Mesendoderm (in vitro differentiated cells): Measurements from ENCODE around the gene HES4.

Experiments
- DNase-seq: peaks from one replicate; pipeline ENCODE4 v3.0.0; 2013
- H2AK5ac ChIP-seq: 2 replicates; pipeline ENCODE4 v1.6.1; 2013; ENCODE audit warnings: low read length, inconsistent platforms
- H2BK120ac ChIP-seq: 2 replicates; pipeline ENCODE4 v1.6.1; 2013; ENCODE audit warnings: low read depth, mild to moderate bottlenecking, low read length, moderate library complexity, mixed read lengths
- H2BK15ac ChIP-seq: replicated peaks from 2 replicates; pipeline ENCODE4 v1.6.1; 2013; ENCODE audit warnings: low read depth, mild to moderate bottlenecking, moderate library complexity
- H2BK5ac ChIP-seq: 2 replicates; pipeline ENCODE4 v1.6.1; 2013; ENCODE audit warnings: low read length, inconsistent platforms
- H3K18ac ChIP-seq: 2 replicates; pipeline ENCODE4 v1.6.1; 2013; ENCODE audit warnings: mild to moderate bottlenecking, low read length, mixed read lengths
- H3K23ac ChIP-seq: one replicate; pipeline ENCODE4 v1.6.1; 2013; ENCODE audit warnings: low read length
- H3K27ac ChIP-seq: 2 replicates; pipeline ENCODE4 v1.5.1; 2013; ENCODE audit warnings: low read depth, mild to moderate bottlenecking, inconsistent platforms, low read length, moderate library complexity
- H3K27me3 ChIP-seq: 2 replicates; pipeline ENCODE4 v1.6.1; 2013; ENCODE audit warnings: low read length, control low read depth, mild to moderate bottlenecking, inconsistent platforms; ENCODE audit not compliant: insufficient read depth, poor library complexity
- H3K36me3 ChIP-seq: 2 replicates; pipeline ENCODE4 v1.6.1; 2013; ENCODE audit warnings: low read length, inconsistent platforms; ENCODE audit not compliant: control insufficient read depth, insufficient read depth
- H3K4ac ChIP-seq: one replicate; pipeline ENCODE4 v1.6.1; 2013; ENCODE audit warnings: low read depth, mild to moderate bottlenecking, low read length, moderate library complexity
- H3K4me1 ChIP-seq: 2 replicates; pipeline ENCODE4 v1.6.1; 2013; ENCODE audit warnings: low read depth, low read length, inconsistent platforms; ENCODE audit not compliant: control insufficient read depth
- H3K4me2 ChIP-seq: 2 replicates; pipeline ENCODE4 v1.6.1; 2013; ENCODE audit warnings: low read length
- H3K4me3 ChIP-seq: 2 replicates; pipeline ENCODE4 v1.5.1; 2013; ENCODE audit warnings: mild to moderate bottlenecking, low read length
- H3K56ac ChIP-seq: one replicate; pipeline ENCODE4 v1.6.1; 2013; ENCODE audit warnings: low read length
- H3K79me1 ChIP-seq: 2 replicates; pipeline ENCODE4 v1.6.1; 2013; ENCODE audit warnings: low read length, inconsistent platforms
- H3K79me2 ChIP-seq: 2 replicates; pipeline ENCODE4 v1.6.1; 2013; ENCODE audit warnings: mild to moderate bottlenecking, low read length; ENCODE audit not compliant: control insufficient read depth, insufficient read depth
- H3K9ac ChIP-seq: 2 replicates; pipeline ENCODE4 v1.6.1; 2013; ENCODE audit warnings: low read length, inconsistent platforms
- H4K5ac ChIP-seq: one replicate; pipeline ENCODE4 v1.6.1; 2013; ENCODE audit warnings: low read length
- H4K8ac ChIP-seq: one replicate; pipeline ENCODE4 v1.6.1; 2013; ENCODE audit warnings: low read depth, mild to moderate bottlenecking, control low read depth, low read length, moderate library complexity
- WGBS: extraction: QIAGEN DNeasy Blood & Tissue Kit; methylation state at CpG from one replicate; pipeline ENCODE4 v1.1.7; 2013; ENCODE audit warnings: low lambda C conversion rate, missing lambda C conversion rate; ENCODE audit not compliant: insufficient coverage; ENCODE audit errors: extremely low coverage; 5-methylcytosine and 5-hydroxymethylcytosine counted together

Gene HES4

GRCh38 chr1:974687-975328 lies 25.1 kb downstream of the HES4 start:
- WGBS = no CpG with 5 or more reads among the region's 17 CpGs
- Histone ChIP-seq H4K5ac (no peak overlapping the region), H3K27ac (no peak overlapping the region), H3K4me3 (no peak overlapping the region), H3K79me2 (no peaks in the 10 kb centered on the region), H2BK15ac (no peak overlapping the region), H2AK5ac (no peak overlapping the region), H3K9ac (no peak overlapping the region), H3K4ac (no peak overlapping the region), H3K23ac (no peak overlapping the region), H3K27me3 (no peaks in the 10 kb centered on the region), H2BK120ac (no peak overlapping the region), H3K56ac (no peak overlapping the region), H3K4me2 (no peak overlapping the region), H3K4me1 (no peaks in the 10 kb centered on the region), H3K36me3 (no peaks in the 10 kb centered on the region), H3K79me1 (no peaks in the 10 kb centered on the region), H3K18ac (no peak overlapping the region), H4K8ac (no peak overlapping the region), H2BK5ac (no peak overlapping the region)
- DNase-seq = no peak

GRCh38 chr1:974293-974640 lies 25.6 kb downstream of the HES4 start:
- H2BK5ac ChIP-seq = no peak overlapping the region
- H3K27me3 ChIP-seq = no peaks in the 10 kb centered on the region
- no peak overlapping the region for H2AK5ac ChIP-seq

GRCh38 chr1:973459-974292 lies 26.2 kb downstream of the HES4 start:
- H3K9ac ChIP-seq = no peak overlapping the region
- H2BK120ac ChIP-seq = no peak overlapping the region
- H3K4me1 ChIP-seq = no peaks in the 10 kb centered on the region
- H3K79me2 ChIP-seq = no peaks in the 10 kb centered on the region
- no peak overlapping the region for H3K4ac ChIP-seq
- no peak overlapping the region for H3K23ac ChIP-seq
- no peak overlapping the region for H2BK15ac ChIP-seq
- H3K79me1 ChIP-seq = no peaks in the 10 kb centered on the region
- H3K56ac ChIP-seq = no peak overlapping the region
- no peak overlapping the region for H4K8ac ChIP-seq
- no peak overlapping the region for H2AK5ac ChIP-seq
- no peaks in the 10 kb centered on the region for H3K27me3 ChIP-seq
- H3K27ac ChIP-seq = no peak overlapping the region
- no peak for DNase-seq
- H3K4me2 ChIP-seq = no peak overlapping the region
- H3K36me3 ChIP-seq = no peaks in the 10 kb centered on the region
- H3K18ac ChIP-seq = no peak overlapping the region
- no peak overlapping the region for H3K4me3 ChIP-seq
- no peak overlapping the region for H2BK5ac ChIP-seq
- H4K5ac ChIP-seq = no peak overlapping the region
- no CpG with 5 or more reads among the region's 28 CpGs for WGBS

More at GRCh38 chr1:974293-974640, 25.6 kb downstream of the HES4 start:
- no peak overlapping the region for H3K27ac ChIP-seq
- no peak overlapping the region for H3K18ac ChIP-seq
- no peak overlapping the region for H4K5ac ChIP-seq
- H2BK15ac ChIP-seq = no peak overlapping the region
- H3K9ac ChIP-seq = no peak overlapping the region
- no peak overlapping the region for H3K56ac ChIP-seq
- no peaks in the 10 kb centered on the region for H3K79me1 ChIP-seq
- no peak overlapping the region for H3K4ac ChIP-seq
- no peaks in the 10 kb centered on the region for H3K4me1 ChIP-seq
- H3K4me3 ChIP-seq = no peak overlapping the region
- H3K23ac ChIP-seq = no peak overlapping the region
- no peak for DNase-seq
- no peak overlapping the region for H4K8ac ChIP-seq
- H2BK120ac ChIP-seq = no peak overlapping the region
- no peaks in the 10 kb centered on the region for H3K36me3 ChIP-seq
- no peak overlapping the region for H3K4me2 ChIP-seq
- WGBS = no CpG with 5 or more reads among the region's 11 CpGs
- H3K79me2 ChIP-seq = no peaks in the 10 kb centered on the region

- H3K18ac ChIP-seq = no peak overlapping the region
- H2BK5ac ChIP-seq = no peak overlapping the region
- no peak overlapping the region for H4K5ac ChIP-seq
- no peaks in the 10 kb centered on the region for H3K4me1 ChIP-seq
- H2BK15ac ChIP-seq = no peak overlapping the region
- H3K79me1 ChIP-seq = no peaks in the 10 kb centered on the region
- H3K79me2 ChIP-seq = no peaks in the 10 kb centered on the region
- no peak overlapping the region for H2AK5ac ChIP-seq
- no CpG with 5 or more reads among the region's 28 CpGs for WGBS
- no peak overlapping the region for H3K4ac ChIP-seq
- H3K27ac ChIP-seq = no peak overlapping the region
- no peak overlapping the region for H2BK120ac ChIP-seq
- H3K36me3 ChIP-seq = no peaks in the 10 kb centered on the region
- no peak overlapping the region for H3K23ac ChIP-seq
- no peak for DNase-seq
- H3K9ac ChIP-seq = no peak overlapping the region
- H3K4me3 ChIP-seq = no peak overlapping the region
- H3K56ac ChIP-seq = no peak overlapping the region
- H3K4me2 ChIP-seq = no peak overlapping the region
- no peak overlapping the region for H4K8ac ChIP-seq
- H3K27me3 ChIP-seq = no peaks in the 10 kb centered on the region
These were observed 27.0 kb downstream of the HES4 start for GRCh38 chr1:972726-973458.

GRCh38 chr1:971751-972506 lies 28.0 kb downstream of the HES4 start:
- Histone ChIP-seq H3K79me2 (no peaks in the 10 kb centered on the region), H3K18ac (no peak overlapping the region), H4K5ac (no peak overlapping the region), H2BK5ac (no peak overlapping the region), H2AK5ac (no peak overlapping the region), H3K36me3 (no peaks in the 10 kb centered on the region), H3K9ac (no peak overlapping the region), H2BK120ac (no peak overlapping the region), H3K4me2 (no peak overlapping the region), H3K27me3 (no peaks in the 10 kb centered on the region), H3K27ac (no peak overlapping the region), H3K4me1 (no peaks in the 10 kb centered on the region), H2BK15ac (no peak overlapping the region), H4K8ac (no peak overlapping the region), H3K23ac (no peak overlapping the region), H3K79me1 (no peaks in the 10 kb centered on the region), H3K56ac (no peak overlapping the region), H3K4me3 (no peak overlapping the region), H3K4ac (no peak overlapping the region)
- no peak for DNase-seq
- WGBS = no CpG with 5 or more reads among the region's 34 CpGs
